Psoas muscle (tissue), 8 donors: ENCODE measurements around the gene SUV39H1. TPM values are rescaled to one million over a fixed set of nuclear protein-coding genes. Genes with fewer than 3 reads are reported as not detected.
A peak's percentile ranks its signal among the peaks of the same experiment; 100 is the strongest.
"Not testable (repeated sequence)": the region's sequence is repeated elsewhere in the genome, so short reads cannot be mapped to it uniquely, and the experiment has no call there.

Source experiments
- ATAC-seq, 4 donors: fragments of 200-7000 bp; cut with Tn5 transposase; one replicate each; pipeline ENCODE4 v1.9.1; 2020; ENCODE audit warnings: moderate library complexity in 3 of 4, mild to moderate bottlenecking in 2 of 4
- DNase-seq, 2 donors: peaks; one replicate each; pipeline ENCODE4 v3.0.0-alpha.2; 2020
- H3K27ac ChIP-seq: fragments of 200-600 bp; one replicate; pipeline ENCODE4 v1.8.0; 2022
- H3K27me3 ChIP-seq, 3 donors: fragments of 200-600 bp in 1 of 3; one replicate each; pipeline versions ENCODE4 v1.6.1 to v1.8.0; 2013 to 2022; ENCODE audit warnings: low read length in 2 of 3, mild to moderate bottlenecking in 2 of 3, moderate library complexity in 1 of 3; ENCODE audit not compliant: insufficient read depth in 3 of 3
- H3K36me3 ChIP-seq, 2 donors: fragments of 200-600 bp in 1 of 2; one replicate each; pipeline versions ENCODE4 v1.6.1 to v1.8.0; 2013 to 2022; ENCODE audit warnings: low read depth in 1 of 2, mild to moderate bottlenecking in 1 of 2, moderate library complexity in 1 of 2; ENCODE audit not compliant: insufficient read depth in 1 of 2
- H3K4me1 ChIP-seq: fragments of 200-600 bp; one replicate; pipeline ENCODE4 v1.8.0; 2022
- H3K4me3 ChIP-seq: fragments of 200-600 bp; one replicate; pipeline ENCODE4 v1.8.0; 2022; ENCODE audit warnings: mild to moderate bottlenecking
- H3K9me3 ChIP-seq: fragments of 200-600 bp; one replicate; pipeline ENCODE4 v1.8.0; 2022
- WGBS, 3 donors: extraction: QIAGEN DNeasy Blood & Tissue Kit; methylation state at CpG; one replicate each; pipeline versions ENCODE4 v1.1.6 to v1.1.7; 2013; 5-methylcytosine and 5-hydroxymethylcytosine counted together
- intact Hi-C, 2 donors: fragments of 100-400 bp; cut with DNase I; formaldehyde crosslinking; loops; one replicate each; pipeline versions ENCODE4 v1.11.0 to v1.14.2; 2022
- polyA plus RNA-seq, 3 donors: library from polyadenylated mRNA; stranded (reverse); fragments of 200-250 nt; gene quantifications; one replicate each; pipeline ENCODE4 v1.2.3, GENCODE V29; 2013
- total RNA-seq, 4 donors: library from RNA; stranded (reverse); fragmentation: NEBNext Ultra II Directional in 2 of 4; extraction: Animal tissue kit (Norgen Biotek cat#: 25700) in 2 of 4; gene quantifications; one replicate each; pipeline versions ENCODE4 v1.2.1 to v1.2.4, GENCODE V29; 2021 to 2023
- TF ChIP-seq, protein P1 (sequence below): fragments of 200-600 bp; IDR thresholded peaks from one replicate; pipeline ENCODE4 v1.8.0; 2022; ENCODE audit warnings: antibody characterized with exemption
- donor health status: healthy with polysubstance abuse.
- donor health status: DM: no; HTN: no; CAD: no; lungs with moderate emphysema.
- donor health status: Bipolar disorder and iron deficiency.
- donor health status: healthy.
- donor health status: DM: yes; HTN: yes; CAD: no.
- donor health status: DM: no; HTN: no; CAD: no.
- donor health status: DM: no; HTN: no; CAD: no.
- donor health status: DM: yes; HTN: yes; CAD: no.

The SUV39H1 gene
- total and polyA plus RNA-seq, 7 donors = 1.9 to 3.6 (median 2.8) TPM

DNA sequence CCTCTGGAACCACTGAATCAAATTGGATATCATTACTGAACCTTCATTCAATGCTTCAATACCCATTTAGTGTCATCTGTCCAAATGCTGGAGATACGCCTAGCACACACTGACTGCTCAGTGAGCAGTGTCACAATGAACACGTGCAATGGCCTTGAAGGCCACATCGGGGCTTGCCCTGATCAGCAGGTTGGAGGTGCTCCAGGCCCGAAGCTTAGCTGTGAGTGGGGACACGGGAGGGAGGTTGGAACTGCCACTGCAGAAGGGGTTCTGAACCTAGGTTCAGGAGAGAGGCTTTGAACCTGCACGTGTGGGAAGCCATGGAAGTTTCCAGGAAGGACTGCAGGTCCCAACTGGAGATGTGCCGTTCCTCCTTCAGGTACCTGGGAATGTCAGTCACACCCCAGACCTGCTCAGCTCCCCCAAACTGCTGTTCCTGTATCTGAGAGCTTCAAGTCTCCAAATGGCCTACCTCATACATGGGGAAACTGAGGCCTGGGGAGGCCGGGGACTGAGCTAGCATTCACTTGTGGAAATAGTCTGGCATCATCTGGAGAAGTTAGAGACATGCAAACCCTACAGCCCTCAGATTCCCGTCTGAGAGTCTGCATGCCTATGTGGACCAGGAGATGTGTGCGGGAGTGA is 14.9 kb upstream of the SUV39H1 start:
- 71 to 82% (median 75%) methylated on average over 10 of the region's 10 CpGs for WGBS, 3 donors
- H3K4me1 ChIP-seq = no peaks in the 10 kb centered on the region
- no peaks in the 10 kb centered on the region for H3K36me3 ChIP-seq
- intact Hi-C loops = no loop called here
- H3K27me3 ChIP-seq = peaks cover 0 to 10% (median 0%) of the 10 kb centered on the region in 3 donors
- no peaks in the 10 kb centered on the region for H3K9me3 ChIP-seq
- ATAC-seq = no peak
- TF ChIP-seq, protein P1, sequence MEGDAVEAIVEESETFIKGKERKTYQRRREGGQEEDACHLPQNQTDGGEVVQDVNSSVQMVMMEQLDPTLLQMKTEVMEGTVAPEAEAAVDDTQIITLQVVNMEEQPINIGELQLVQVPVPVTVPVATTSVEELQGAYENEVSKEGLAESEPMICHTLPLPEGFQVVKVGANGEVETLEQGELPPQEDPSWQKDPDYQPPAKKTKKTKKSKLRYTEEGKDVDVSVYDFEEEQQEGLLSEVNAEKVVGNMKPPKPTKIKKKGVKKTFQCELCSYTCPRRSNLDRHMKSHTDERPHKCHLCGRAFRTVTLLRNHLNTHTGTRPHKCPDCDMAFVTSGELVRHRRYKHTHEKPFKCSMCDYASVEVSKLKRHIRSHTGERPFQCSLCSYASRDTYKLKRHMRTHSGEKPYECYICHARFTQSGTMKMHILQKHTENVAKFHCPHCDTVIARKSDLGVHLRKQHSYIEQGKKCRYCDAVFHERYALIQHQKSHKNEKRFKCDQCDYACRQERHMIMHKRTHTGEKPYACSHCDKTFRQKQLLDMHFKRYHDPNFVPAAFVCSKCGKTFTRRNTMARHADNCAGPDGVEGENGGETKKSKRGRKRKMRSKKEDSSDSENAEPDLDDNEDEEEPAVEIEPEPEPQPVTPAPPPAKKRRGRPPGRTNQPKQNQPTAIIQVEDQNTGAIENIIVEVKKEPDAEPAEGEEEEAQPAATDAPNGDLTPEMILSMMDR = no peak
- no peak for DNase-seq
- H3K27ac ChIP-seq = no peak overlapping the region
- H3K4me3 ChIP-seq = no peak overlapping the region

DNA sequence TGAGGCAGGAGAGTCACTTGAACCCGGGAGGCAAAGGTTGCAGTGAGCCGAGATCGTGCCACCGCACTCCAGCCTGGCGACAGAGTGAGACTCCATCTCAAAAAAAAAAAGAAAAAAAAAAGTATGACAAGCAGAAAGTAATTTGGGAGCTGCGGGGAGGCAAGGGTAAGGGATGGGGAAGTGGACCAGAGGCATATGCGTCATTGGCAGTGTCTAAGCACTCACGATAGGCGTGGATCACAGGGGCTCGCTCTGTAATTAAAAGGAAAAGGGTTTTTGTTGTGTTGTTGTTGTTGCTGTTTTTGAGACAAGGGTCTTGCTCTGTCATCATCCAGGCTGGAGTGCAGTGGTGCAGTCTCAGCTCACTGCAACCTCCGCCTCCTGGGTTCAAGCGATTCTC is 13.7 kb upstream of the SUV39H1 start:
- DNase-seq, H3K9me3 ChIP-seq, H3K27ac ChIP-seq, H3K4me1 ChIP-seq, ATAC-seq, H3K4me3 ChIP-seq, H3K36me3 ChIP-seq, intact Hi-C loops: not testable (repeated sequence)
- WGBS, 3 donors = 81 to 94% (median 89%) methylated on average over 12 of the region's 12 CpGs
- peaks cover 0 to 20% (median 0%) of the 10 kb centered on the region in 3 donors for H3K27me3 ChIP-seq

DNA sequence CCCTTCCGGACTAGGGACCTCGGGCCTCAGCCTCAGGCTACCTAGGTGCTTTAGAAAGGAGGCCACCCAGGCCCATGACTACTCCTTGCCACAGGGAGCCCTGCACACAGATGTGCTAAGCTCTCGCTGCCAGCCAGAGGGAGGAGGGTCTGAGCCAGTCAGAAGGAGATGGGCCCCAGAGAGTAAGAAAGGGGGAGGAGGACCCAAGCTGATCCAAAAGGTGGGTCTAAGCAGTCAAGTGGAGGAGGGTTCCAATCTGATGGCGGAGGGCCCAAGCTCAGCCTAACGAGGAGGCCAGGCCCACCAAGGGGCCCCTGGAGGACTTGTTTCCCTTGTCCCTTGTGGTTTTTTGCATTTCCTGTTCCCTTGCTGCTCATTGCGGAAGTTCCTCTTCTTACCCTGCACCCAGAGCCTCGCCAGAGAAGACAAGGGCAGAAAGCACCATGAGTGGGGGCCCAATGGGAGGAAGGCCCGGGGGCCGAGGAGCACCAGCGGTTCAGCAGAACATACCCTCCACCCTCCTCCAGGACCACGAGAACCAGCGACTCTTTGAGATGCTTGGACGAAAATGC is 13.0 kb upstream of the SUV39H1 start, which contains the start of gene WAS:
TSS of gene WAS (plus strand) at position 389 of the 572 bp plus-strand sequence. CDS start at position 444, 55 bp downstream.
- H3K4me1 ChIP-seq = no peaks in the 10 kb centered on the region
- intact Hi-C loops = no loop called here
- no peaks in the 10 kb centered on the region for H3K36me3 ChIP-seq
- H3K4me3 ChIP-seq = peak within 1 kb of the TSS; percentile 25
- ATAC-seq (peak in 1 of 4 donors; percentile 32), DNase-seq (no peak)
- TF ChIP-seq, protein P1 = no peak
- no peaks in the 10 kb centered on the region for H3K9me3 ChIP-seq
- H3K27ac ChIP-seq = no peak within 1 kb of the TSS
- H3K27me3 ChIP-seq = peaks cover 0 to 20% (median 0%) of the 10 kb centered on the region in 3 donors
- WGBS, 3 donors = 73 to 79% (median 75%) methylated on average over 8 to 13 of the region's 13 CpGs

DNA sequence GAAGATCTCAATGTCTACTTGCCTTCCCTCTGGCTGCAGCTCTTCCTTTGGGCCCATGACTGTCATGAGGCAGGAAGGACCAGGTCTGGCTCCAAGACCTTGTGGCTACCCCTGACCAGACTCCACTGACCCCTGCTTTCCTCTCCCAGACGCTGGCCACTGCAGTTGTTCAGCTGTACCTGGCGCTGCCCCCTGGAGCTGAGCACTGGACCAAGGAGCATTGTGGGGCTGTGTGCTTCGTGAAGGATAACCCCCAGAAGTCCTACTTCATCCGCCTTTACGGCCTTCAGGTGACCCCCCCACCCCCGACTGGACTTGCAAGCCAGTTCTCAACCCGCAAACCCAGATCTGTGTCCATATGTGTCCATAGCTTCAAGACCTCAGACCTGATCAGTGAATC is 12.4 kb upstream of the SUV39H1 start:
- Histone ChIP-seq H3K27ac (no peak overlapping the region), H3K4me3 (peak overlapping the region; percentile 25), H3K4me1 (no peaks in the 10 kb centered on the region), H3K36me3 (no peaks in the 10 kb centered on the region), H3K27me3 (peaks cover 0 to 20% (median 0%) of the 10 kb centered on the region in 3 donors), H3K9me3 (no peaks in the 10 kb centered on the region)
- no peak for ATAC-seq
- intact Hi-C loops = no loop called here
- no peak for DNase-seq
- WGBS, 3 donors = 60 to 76% (median 63%) methylated on average over 6 to 7 of the region's 7 CpGs
- TF ChIP-seq, protein P1 = no peak

DNA sequence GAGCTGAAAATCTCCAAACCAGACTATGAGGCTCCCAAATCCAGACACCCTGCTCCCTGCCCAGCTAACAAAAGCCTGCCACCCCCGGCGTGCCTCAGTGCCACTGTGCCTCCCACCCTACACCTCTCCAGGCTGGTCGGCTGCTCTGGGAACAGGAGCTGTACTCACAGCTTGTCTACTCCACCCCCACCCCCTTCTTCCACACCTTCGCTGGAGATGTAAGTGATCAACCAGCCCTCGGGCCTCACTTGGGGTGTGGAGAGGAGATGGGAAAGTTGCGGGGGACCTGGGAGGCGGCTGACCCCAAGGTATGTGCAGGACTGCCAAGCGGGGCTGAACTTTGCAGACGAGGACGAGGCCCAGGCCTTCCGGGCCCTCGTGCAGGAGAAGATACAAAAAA is 11.1 kb upstream of the SUV39H1 start:
- peaks cover 0 to 20% (median 0%) of the 10 kb centered on the region in 3 donors for H3K27me3 ChIP-seq
- H3K4me1 ChIP-seq = no peaks in the 10 kb centered on the region
- intact Hi-C loops = no loop called here
- DNase-seq = no peak
- TF ChIP-seq, protein P1 = no peak
- 70 to 72% (median 71%) methylated on average over 11 to 12 of the region's 12 CpGs for WGBS, 3 donors
- ATAC-seq = no peak
- no peak overlapping the region for H3K4me3 ChIP-seq
- H3K36me3 ChIP-seq = no peaks in the 10 kb centered on the region
- H3K9me3 ChIP-seq = no peaks in the 10 kb centered on the region
- no peak overlapping the region for H3K27ac ChIP-seq
